Activated naive CD4-positive, alpha-beta T cell (primary cell): Measurements from ENCODE around the gene IL32.

ENCODE experiments used
- DNase-seq, 4 experiments: peaks; one replicate each; lab custom pipeline; 2025; lab: John Stamatoyannopoulos, UW

IL32 gene

DNA sequence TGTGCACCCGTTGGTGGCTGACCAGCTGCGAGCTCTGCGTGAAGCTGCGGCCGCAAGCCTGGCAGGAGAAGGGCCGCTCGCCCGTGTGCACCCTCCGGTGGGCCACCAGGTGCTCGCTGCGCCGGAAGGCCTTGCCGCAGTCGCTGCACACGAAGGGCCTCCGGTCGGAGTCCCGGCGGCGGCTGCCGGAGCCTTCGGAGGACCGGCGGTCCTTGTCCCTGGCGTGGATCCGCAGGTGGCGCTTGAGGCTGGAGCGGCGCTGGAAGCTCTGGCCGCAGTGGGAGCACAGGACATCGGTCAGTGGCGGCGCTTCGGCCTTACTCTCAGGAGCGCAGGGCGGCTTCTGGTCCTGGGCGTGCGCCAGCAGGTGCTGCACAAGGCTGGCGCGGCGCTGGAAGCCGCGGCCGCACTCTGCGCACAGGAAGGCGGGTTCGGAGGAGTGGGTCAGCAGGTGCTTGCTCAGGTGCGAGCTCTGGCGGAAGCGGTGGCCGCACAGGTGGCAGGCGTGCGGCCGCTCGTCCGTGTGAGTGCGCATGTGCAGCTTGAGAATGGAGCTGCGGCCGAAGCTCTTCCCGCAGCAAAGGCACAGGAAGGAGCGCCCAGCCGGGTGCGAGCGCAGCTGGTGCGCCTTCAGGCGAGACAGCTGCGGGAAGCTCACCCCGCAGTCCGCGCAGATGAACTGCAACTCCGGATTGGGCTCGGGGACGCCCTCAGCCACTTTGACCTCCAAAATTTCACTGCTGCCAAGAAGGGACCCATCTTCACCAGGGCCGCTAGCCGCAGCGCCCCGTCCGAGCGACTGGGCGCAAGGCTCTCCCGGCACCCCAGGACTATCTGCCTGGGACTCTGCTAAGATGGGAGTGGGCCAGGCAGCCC lies 24.5 kb downstream of the IL32 start:
- DNase-seq = no peak

DNA sequence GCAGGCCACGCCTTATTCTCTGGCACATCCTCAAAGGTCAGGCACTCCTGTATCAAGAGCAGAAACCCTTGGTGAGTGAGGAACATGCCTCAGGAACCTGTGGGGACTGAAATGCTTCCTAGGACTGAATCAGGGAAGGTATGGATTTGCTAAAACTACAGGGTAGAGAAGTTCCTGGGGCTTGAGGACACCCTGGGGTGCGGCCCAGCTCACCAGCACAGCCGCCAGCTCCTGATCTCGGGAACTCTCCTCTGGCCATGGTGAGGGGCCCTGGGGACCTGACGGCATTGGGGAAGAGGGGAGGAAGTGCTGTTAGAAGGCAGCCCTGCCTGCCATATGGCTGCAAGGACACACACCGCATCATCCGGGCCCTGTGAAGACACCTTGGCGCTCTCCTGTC lies 26.1 kb downstream of the IL32 start:
- DNase-seq = no peak

DNA sequence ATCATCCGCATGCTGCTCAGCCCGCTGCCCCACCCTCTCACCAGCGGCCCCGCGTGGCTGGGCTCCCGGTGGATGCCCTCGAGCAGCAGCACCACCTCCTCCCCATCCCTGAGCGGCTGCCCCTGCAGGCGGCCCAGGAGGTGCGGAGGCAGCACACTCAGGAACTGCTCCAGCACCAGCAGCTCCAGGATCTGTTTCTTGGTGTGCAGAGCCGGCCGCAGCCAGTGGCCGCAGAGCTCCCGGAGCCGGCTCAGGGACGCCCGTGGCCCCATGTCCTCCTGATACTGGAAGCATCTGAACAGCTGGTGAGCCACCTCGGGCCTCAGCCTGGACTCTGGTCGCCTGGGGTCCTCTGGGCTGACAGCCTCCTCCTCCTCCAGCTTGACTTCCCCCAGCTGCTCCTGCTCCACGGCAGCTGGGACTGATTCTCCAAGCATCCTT lies 27.1 kb downstream of the IL32 start:
- no peak for DNase-seq

DNA sequence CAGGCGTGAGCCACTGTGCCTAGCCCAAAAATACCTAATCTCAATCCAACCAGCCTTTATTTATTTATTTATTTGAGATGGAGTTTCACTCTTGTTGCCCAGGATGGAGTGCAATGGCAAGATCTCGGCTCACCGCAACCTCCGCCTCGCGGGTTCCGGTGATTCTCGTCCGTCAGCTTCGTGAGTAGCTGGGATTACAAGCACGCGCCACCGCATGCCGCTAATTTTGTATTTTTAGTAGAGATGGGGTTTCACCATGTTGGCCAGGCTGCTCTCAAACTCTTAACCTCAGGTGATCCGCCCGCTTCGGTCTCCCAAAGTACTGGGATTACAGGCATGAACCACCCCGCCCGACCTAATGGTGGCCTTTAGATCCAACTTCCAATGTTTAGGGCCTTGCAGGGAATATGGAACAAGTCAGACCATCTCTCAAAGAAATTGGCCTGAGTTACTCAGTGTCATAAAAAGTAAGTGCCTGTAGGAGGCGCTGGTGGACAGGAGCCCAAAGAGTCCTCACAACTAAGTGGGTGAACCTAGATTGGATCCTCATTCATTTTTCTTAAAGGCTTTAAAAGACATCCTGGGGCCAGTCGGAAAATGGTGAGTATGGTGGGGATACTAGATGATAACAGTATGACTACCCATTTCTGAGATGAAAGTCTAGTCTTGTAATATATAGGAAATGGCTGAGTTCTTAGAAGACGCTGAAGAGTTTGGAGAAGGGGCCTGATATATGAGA lies 29.0 kb downstream of the IL32 start:
- DNase-seq = no peak

DNA sequence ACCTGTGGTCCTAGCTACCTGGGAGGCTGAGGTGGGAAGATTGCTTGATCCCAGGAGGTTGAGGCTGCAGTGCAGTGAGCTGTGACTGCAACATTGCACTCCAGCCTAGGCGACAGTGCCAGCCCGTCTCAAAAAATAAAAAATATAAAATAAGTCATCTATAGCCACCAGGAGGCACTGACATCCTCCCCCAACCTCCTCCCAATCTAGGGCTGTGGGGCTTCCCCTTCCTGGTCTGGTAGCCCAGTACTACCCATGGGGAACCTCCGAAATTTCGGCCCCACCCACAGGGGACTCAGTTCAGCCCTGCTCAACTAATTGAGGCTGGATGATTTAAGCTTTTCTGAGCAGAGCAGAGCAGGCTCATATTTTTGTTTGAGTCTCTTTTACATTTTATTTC lies 30.4 kb downstream of the IL32 start:
- DNase-seq = peak in 2 of 4 experiments; percentile 16 to 21

DNA sequence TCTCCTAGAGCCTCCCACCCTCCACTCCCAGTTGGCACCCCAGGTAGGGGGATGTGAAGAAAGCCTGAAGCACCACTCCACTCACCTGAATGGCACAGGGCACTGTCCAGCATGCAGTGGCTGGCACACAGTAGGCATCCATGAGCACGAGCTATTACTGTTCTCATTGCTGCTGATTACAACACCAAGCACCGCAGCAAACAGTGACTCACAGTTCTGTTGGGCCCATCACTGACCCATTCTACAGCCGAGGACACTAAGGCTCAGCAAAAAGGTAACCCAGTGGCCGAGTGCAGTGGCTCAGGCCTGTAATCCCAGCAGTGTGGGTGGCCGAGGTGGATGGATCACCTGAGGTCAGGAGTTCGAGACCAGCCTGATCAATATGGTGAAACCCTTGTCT lies 30.9 kb downstream of the IL32 start:
- no peak for DNase-seq

DNA sequence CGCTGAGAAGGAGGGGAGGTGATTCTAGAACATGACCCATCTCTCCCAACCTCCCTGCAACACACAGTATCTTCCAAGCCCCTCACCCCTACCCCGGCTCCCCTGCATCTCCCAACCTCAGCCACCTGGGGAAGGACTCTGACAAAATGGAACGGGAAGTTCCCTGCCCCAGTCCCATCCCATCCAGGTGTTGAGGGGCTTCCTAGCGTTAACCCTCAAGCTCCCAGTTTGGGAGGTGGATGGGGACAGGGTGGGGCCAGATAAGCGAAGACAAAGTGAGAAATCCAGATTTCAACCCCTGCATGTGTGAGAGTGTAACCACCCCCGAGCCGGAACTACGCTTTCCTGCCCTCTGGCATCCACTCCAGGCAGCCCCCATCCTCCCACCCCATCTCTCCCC lies 31.8 kb downstream of the IL32 start:
- no peak for DNase-seq

DNA sequence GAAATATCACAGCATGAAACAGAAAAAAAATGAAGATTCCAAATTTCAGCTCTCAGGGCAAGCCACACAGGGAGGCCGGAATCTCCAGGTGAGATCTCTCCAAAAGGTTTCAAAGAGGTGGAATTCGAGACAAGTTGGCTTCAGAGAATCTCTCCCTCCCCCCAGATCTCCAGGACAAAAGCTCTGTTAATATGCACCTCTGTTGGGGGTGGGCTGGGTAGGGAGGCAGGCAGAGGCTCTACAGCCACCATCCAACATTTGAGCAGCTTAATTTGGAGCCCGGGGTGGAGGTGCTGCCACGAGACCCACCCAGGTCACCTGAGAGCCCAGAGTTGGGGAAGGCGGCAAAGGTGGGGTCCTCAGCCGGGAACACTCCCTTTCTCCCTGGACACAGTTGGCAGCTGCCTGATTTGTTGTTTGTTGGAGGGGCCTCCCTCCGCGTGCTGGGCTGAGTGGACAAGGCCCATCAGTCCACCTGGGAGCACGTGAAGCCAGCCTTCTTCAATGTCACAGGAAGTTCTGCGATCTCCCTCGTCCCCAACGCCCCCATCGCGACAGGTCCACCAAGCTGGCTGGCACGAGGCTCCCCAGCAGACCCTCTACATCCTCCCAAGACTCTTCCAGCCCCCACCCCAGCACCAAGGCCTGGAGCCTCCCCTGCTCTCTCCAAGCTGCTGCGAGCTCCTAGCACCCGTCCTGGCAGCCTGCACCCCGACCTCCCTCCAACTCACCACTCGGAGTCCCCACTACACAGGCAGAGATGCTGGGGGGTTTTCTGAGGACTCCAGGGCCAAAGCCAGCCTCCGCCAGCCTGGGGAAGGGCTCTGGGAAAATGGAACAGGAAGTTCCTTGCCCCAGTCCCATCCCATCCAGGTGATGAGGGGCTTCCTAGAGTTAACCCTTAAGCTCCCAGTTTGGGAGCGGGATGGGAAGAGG lies 33.3 kb downstream of the IL32 start, which contains the start of gene ZSCAN10:
TSS of gene ZSCAN10 (minus strand) at position 836 of the 936 bp plus-strand sequence. CDS start 6,357 bp downstream, outside the sequence.
- no peak for DNase-seq

DNA sequence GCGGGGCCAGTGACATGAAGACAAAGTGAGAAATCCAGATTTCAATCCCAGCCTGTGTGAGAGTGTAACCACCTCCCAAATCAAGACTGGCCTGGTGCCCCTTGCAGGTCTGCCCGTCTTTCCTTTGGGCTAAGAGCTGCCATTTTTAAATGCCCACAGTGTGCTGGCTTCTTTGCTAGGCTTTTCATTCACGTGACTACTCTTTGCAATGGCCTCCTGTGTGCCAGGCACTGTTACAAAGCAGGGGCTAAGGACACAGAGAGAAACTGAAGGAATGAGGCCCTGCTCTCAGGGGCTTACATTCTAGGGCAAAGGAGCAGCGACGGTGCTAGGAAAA lies 33.9 kb downstream of the IL32 start:
- DNase-seq = no peak

DNA sequence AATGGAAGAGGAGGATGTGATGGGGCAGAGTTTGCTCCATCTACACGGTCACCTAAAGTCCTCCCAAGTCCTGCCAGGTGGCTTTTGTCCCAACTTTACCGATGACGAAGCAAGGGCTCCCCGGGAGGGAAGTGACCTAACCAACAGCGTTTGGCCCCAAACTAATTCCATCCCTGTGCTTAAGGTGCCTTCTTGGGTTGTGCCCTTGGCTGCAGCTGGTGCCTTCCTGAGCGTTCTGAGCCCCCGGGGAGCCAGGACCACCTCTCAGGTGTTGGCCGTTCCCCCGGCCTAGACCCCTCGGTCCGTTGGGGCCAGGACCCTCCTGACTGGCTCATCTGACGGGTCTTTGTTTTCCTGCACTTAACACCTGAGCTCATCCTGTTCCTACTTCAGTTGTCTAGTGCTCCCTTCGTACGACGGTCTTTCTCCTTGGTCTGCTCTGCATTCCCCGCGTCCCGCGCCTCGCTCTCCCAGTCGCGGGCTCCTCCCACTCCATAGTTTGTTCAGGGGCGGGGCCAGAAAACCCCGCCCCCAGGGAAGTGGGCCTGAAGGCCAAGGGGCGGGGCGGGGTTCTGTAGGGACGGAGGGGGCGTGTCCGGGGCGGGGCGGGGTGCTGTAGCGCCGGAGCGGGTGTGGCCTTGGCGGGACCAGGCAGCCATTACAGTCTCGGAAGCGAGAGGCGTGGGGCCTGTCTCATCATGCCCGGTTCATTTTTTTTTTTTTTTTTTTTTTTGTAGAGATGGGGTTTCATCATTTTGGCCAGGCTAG lies 34.5 kb downstream of the IL32 start:
- peak; percentile 64 to 87 (median 79) for DNase-seq

DNA sequence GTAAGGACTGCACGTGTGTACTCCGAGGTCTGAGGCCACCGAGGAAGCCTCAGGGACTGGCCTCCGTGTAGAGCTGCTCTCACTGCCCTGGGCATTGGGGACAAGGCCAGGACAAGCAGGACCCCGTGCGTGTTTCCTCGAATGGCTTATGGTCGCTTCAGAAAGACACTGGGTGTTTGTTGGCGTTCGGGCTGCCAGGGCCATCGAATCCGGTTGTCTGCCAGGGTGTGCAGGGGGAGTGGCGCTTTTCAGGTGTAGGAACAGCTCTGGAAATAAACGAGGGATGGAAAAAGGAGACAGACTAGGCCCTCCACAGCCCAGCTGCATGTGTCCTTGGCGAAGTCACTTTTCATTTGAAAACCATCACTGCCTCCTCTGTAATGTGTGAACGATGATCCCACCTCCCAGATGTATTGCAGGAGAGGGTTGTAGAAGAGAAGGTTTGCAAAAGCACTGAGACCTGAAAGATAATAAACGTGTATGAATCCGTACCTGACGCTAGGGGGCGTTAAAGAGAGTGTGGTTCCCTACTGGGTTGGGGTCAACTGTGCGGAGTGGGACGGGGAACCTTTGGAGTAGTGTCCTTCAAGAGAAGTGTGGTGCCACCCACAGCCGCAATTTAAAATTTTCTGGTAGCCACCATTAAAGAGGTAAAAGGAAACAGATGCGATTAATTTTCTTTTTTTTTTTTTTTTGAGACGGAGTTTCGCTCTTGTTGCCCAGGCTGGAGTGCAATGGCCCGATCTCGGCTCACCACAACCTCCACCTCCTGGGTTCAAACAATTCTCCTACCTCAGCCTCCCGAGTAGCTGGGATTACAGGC lies 35.8 kb downstream of the IL32 start:
- peak in 2 of 4 experiments; percentile 5 to 19 for DNase-seq

DNA sequence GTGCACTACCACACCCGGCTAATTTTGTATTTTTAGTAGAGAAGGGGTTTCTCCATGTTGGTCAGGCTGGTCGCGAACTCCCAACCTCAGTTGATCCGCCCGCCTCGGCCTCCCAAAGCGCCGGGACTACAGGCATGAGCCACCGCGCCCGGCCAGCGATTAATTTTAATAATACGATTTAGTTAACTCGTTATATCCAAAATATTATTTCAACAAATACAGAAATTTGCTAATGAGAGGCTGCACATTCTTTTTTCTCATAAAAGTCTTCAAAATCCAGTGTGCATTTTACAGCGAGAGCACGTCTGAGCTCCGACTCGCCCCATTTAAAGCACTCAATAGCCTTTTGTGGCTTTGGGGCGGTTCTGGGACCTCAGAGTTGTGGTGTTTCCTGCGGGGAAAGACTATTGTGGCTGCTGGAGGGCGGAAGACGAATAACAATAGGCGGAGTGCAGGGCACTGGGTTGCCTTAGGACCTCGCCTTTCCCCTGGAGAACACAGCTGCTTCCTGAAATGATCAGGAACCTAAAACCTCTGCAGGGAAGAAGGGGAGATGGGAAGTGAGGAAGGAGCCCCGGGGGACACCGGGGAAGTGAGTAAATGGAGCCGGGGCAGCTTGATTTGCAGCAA lies 36.5 kb downstream of the IL32 start:
- peak in 1 of 4 experiments; percentile 22 for DNase-seq

DNA sequence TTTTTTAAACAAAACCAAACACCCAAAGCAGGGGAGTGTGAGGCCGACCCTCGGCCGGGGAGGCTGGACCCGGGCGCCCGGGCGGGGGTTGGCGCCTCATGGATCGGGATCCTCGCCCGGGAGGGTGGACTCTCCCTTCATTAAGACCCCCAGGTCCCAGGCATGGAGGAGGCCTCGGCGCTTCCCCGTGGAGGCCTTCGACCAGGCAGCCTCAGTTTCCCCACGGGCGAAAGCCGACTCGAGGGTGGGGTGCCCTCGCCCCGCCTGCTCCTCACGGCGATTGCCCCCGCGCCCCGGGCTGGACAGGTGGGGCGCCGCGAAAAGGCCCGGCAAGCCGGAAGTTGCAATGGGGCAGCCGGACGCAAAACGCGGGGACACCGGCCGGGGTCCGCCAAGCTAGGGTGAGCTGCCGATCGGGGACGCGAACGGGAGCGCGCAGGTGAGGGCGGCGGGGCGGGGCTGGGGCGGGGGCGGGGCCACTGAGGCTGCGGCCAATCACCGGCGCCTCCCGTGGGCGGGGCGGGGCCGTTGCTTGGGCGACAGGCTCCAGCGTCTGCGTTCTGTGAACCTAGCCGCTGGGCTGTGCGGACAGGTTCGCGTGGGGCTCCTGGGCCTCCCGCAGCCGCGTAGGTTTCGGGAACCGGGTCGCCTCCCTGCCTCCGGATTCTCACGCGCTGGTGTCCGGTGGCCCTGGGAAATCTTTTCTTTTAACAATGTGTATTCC lies 40.9 kb downstream of the IL32 start:
- peak; percentile 66 to 94 (median 86) for DNase-seq

DNA sequence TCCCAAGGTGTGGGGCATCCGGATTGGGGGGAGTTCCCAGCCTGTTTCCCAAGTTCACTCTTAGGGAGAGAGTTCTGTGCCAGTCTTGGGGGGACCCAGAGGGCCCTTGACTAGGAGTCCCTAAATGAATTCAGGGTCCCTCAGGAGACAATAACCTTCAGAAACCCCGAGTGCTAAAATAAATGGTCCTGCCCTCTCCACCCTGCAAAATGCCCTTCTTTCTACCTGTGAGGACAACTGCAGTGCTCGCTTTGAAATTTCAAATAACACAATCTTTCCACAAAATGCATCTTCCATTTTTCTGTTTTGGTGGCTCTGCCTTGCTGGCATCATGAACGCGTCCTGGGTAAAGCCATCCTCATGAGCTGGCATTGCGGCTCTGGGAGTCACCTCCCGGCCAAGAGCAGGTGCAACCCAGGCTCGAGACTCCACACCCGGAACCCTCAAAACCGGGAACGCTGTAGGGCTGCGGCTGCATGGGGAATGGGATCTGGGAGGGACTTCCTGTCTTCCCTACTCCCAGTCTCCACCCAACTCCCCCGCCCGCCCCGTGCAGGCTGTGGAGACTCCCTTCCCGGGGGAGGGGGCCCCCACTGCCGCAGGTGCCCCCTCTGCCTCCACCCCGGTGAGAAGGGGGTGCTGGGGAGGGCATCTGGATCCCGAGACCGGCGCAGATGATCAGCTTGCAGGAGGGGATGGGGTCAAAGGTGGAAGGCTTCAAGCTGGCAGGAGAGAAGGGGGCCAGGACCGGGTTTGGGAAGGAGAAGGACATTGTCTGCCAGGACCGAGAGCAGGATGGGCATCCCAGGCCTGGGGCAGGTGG lies 46.8 kb downstream of the IL32 start, which contains the start of gene ZNF205:
TSS of gene ZNF205 (plus strand) at position 529 of the 823 bp plus-strand sequence. CDS start 845 bp downstream, outside the sequence.
- DNase-seq = no peak

DNA sequence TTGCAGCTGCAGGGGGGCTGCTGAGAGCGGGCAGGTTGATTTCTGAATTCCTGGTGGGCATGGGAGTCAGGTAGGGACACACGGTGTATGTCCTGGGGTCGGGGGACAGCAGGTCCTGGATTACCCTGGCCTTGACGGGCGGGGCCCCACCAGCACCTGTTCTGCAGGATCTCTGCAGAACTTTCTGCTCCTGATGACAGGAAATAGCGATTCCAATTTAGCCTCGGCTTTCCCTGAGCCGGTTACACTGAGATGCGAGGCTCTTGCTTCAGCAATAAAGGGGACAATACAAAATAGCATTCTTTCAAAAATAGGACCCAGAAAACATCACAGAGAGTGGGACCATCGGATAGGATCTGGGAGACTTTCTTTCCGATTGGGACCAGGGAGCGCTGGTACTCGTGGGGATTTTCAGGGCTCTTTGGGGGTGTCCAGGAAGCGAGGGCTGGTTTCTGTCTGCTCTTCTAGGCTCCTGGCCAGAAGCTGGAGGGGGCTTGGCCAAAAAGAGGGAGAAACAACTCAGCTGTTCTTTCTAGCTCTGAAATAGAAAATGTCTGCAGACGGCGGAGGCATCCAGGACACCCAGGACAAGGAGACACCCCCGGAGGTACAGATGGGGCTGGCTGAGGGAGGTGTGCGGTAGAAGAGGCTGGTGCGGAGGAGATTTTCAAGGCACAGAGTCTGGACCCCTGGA lies 47.6 kb downstream of the IL32 start:
- no peak for DNase-seq

DNA sequence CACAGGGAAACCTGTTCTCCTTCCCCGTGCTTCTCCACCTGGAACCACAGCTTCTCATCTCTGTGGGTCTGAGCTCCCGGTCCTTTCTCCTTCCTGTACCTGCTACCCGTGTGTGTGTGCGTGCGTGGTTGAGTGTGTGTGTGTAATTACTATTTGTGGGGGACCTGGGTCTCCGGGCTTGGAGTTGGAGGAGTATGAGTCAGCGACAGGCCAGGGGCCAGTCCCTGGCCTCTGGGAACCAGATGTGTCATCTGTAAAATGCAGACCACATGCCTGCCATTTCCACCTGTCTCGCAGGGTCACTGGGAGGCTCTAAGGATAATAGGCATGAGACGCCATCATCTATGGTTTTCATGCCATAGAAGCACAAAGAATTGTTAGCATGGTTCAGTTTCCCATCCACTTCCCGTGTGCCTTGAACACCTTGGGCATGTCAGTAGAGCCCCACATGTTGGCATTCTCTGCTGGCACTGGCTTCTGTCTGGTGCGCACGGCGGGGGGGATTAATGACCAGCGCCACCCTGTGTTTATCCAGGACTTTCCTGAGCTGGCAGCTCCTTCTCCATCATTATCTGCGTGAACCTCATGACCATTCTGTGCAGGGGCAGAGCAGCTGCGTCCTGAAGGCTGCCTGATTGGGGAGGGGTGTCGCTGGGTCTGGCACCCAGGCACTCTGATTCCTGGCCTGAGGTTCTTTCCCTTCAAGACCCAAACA lies 48.5 kb downstream of the IL32 start:
- DNase-seq = no peak

DNA sequence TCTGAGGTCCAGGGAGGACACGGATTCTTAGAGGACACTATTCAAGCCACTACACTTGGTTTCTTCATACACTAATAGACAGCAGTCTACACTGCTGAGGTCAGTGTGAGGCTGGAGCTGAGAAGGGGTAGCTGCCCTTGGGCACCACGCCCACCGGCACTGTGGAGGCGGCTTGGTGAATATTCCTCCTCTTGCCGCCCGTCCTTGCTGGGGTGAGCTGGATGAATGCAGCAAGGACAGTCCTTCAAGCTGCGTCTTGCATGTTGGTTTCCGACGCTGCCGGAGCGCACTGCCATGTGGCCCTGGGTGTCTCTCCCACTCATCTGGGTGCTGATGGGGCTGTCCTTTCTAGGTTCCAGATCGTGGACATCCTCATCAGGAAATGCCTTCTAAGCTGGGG lies 49.6 kb downstream of the IL32 start:
- no peak for DNase-seq
